K562 (cell line): Measurements from ENCODE around the gene UBQLNL. TPM values are rescaled to one million over a fixed set of nuclear protein-coding genes. Genes with fewer than 3 reads are reported as not detected.

Experiments used
- ATF7 ChIP-seq: fragments of 450-650 bp; IDR thresholded peaks from 2 replicates; pipeline ENCODE4 v1.7.1; 2014; ENCODE audit warnings: mild to moderate bottlenecking, moderate library complexity
- CBX1 ChIP-seq: sonication (generic); IDR thresholded peaks from 2 replicates; pipeline ENCODE4 v1.6.1; 2016; ENCODE audit warnings: antibody characterized with exemption, low read depth, mild to moderate bottlenecking
- GATA2 ChIP-seq: sonication (generic); formaldehyde crosslinking; IDR thresholded peaks from 2 replicates; pipeline ENCODE4 v1.4.0; 2020; ENCODE audit warnings: mild to moderate bottlenecking, missing genetic modification reagents
- HCFC1 ChIP-seq: IDR thresholded peaks from 2 replicates; pipeline ENCODE4 v1.6.1; 2012; ENCODE audit warnings: low read depth, low read length, improper control_type of control experiment
- MEIS2 ChIP-seq: fragments of 450-650 bp; IDR thresholded peaks from 2 replicates; pipeline ENCODE4 v1.6.1; 2014; ENCODE audit warnings: mild to moderate bottlenecking; ENCODE audit not compliant: partially characterized antibody
- NBN ChIP-seq: fragments of 450-650 bp; IDR thresholded peaks from 2 replicates; pipeline ENCODE4 v1.6.1; 2016; ENCODE audit warnings: low read depth, mild to moderate bottlenecking
- NFIC ChIP-seq: fragments of 450-650 bp; IDR thresholded peaks from 2 replicates; pipeline ENCODE4 v1.6.1; 2017; ENCODE audit warnings: mild to moderate bottlenecking, inconsistent platforms
- SIRT6 ChIP-seq: IDR thresholded peaks from one replicate; pipeline ENCODE4 v1.6.1; 2012; ENCODE audit warnings: low read depth, mild to moderate bottlenecking, control low read depth, inconsistent platforms, low read length, moderate library complexity
- polyA plus RNA-seq, 8 experiments: library from polyadenylated mRNA; depleted of rRNA in 4 of 8; stranded (reverse) in 5 of 8; unstranded in 3 of 8; fragments of >200 nt; fragmentation: Nextera tagmentation in 2 of 8; fragmentation: Illumina TruSeq in 1 of 8; extraction: Ambion mirVana in 2 of 8; extraction: Trizol in 1 of 8; gene quantifications; 2 replicates each; pipeline versions ENCODE4 v1.2.1 to v1.2.3, GENCODE V29; 2011 to 2014; ENCODE audit warnings: inconsistent platforms in 1 of 8, missing spikeins in 1 of 8
- total RNA-seq, 7 experiments: library from RNA; depleted of rRNA in 6 of 7; stranded (reverse); fragments of >200 nt in 6 of 7; fragmentation: Illumina TruSeq in 2 of 7; extraction: Trizol in 2 of 7; gene quantifications; 2 replicates each; pipeline versions ENCODE4 v1.2.1 to v1.2.3, GENCODE V29; 2011 to 2021; ENCODE audit warnings: low replicate concordance in 1 of 7
- TF ChIP-seq, protein P1 (sequence below): sonication (generic); formaldehyde crosslinking; IDR thresholded peaks from 2 replicates; pipeline ENCODE4 v1.8.1; 2023; ENCODE audit warnings: mild to moderate bottlenecking, missing genetic modification reagents
- TF ChIP-seq, protein P2 (sequence below): fragments of 250-450 bp; sonication (Bioruptor Pico); IDR thresholded peaks from 2 replicates; pipeline ENCODE4 v1.4.0; 2020; ENCODE audit warnings: mild to moderate bottlenecking
- TF ChIP-seq, protein P3 (sequence below), 2 experiments: fragments of 450-650 bp in 1 of 2; sonication (generic) in 1 of 2; formaldehyde crosslinking in 1 of 2; IDR thresholded peaks in 1 of 2; conservative IDR thresholded peaks in 1 of 2; 2 replicates each; pipeline versions ENCODE4 v1.6.1 to v1.8.1; 2016 to 2023; ENCODE audit warnings: mild to moderate bottlenecking in 2 of 2, moderate library complexity in 2 of 2, inconsistent platforms in 1 of 2, missing genetic modification reagents in 1 of 2

The UBQLNL gene
- total and polyA plus RNA-seq, 9 of the 15 experiments (the other 6 are each of a cell fraction or from before 2014, with no cell fraction given) = 0.07 to 0.27 (median 0.14) TPM

DNA sequence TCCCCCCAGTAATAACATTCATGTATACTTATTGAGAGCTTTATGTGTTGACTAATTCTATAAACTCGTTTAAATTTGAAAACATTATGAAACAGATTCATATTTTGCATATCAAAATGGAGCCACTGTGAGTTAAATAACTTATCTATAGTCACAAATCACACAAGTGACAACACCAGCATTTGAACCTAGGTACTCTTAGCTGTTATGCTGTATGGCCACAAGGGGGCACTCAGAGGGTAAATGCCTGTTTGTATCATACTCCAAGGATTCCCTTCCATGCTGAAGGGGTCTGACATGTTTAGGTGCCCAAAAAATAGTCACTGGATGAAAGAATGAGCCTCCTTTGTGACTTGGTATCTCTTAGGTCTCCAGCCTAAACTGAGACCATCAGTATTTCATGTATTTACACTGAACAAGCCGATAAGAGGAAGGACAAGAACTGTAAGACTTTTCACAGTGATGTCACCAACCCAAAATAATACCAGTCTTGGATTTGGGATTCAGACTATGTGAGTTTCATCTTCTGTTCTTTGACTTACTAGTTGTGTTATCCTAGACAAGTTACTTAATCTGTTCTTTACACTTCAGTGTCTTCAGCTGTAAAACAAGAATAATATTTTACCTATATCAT is 40.2 kb downstream of the UBQLNL start (continued):
- no peak for TF ChIP-seq GATA2
- TF ChIP-seq, protein P1, sequence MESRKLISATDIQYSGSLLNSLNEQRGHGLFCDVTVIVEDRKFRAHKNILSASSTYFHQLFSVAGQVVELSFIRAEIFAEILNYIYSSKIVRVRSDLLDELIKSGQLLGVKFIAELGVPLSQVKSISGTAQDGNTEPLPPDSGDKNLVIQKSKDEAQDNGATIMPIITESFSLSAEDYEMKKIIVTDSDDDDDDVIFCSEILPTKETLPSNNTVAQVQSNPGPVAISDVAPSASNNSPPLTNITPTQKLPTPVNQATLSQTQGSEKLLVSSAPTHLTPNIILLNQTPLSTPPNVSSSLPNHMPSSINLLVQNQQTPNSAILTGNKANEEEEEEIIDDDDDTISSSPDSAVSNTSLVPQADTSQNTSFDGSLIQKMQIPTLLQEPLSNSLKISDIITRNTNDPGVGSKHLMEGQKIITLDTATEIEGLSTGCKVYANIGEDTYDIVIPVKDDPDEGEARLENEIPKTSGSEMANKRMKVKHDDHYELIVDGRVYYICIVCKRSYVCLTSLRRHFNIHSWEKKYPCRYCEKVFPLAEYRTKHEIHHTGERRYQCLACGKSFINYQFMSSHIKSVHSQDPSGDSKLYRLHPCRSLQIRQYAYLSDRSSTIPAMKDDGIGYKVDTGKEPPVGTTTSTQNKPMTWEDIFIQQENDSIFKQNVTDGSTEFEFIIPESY (CRISPR knock-in tag) = no peak
- peak; percentile 48; the same call in 1 of the 2 replicates for TF ChIP-seq ATF7
- no peak for TF ChIP-seq HCFC1
- no peak for TF ChIP-seq SIRT6
- TF ChIP-seq MEIS2 = peak; percentile 93
- TF ChIP-seq NFIC = 0 out of 2 replicates have a peak, but pooled peaks have one; percentile 10
- TF ChIP-seq, protein P2, sequence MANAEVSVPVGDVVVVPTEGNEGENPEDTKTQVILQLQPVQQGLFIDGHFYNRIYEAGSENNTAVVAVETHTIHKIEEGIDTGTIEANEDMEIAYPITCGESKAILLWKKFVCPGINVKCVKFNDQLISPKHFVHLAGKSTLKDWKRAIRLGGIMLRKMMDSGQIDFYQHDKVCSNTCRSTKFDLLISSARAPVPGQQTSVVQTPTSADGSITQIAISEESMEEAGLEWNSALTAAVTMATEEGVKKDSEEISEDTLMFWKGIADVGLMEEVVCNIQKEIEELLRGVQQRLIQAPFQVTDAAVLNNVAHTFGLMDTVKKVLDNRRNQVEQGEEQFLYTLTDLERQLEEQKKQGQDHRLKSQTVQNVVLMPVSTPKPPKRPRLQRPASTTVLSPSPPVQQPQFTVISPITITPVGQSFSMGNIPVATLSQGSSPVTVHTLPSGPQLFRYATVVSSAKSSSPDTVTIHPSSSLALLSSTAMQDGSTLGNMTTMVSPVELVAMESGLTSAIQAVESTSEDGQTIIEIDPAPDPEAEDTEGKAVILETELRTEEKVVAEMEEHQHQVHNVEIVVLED (CRISPR knock-in tag) = no peak
- TF ChIP-seq, protein P3, sequence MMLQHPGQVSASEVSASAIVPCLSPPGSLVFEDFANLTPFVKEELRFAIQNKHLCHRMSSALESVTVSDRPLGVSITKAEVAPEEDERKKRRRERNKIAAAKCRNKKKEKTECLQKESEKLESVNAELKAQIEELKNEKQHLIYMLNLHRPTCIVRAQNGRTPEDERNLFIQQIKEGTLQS (IDR thresholded peaks at IDR 0.05) = peak; percentile 62
- TF ChIP-seq, protein P3 (CRISPR knock-in tag; conservative IDR thresholded peaks at IDR 0.05) = 0 out of 2 replicates have a peak, but pooled peaks have one; percentile 51
- 0 out of 2 replicates have a peak, but pooled peaks have one; percentile 36 for TF ChIP-seq NBN
- no peak for TF ChIP-seq CBX1
- TF ChIP-seq, all 486 proteins: peak for 23
